GM12878 (cell line): ENCODE results near the gene TMEM171. TPM values are rescaled to one million over a fixed set of nuclear protein-coding genes. Genes with fewer than 3 reads are reported as not detected.

Experiments used
- ATAC-seq: fragments of 200-7000 bp; cut with Tn5 transposase; 3 replicates; pipeline ENCODE4 v1.9.1; 2020; ENCODE audit warnings: mild to moderate bottlenecking, moderate library complexity
- BruUV-seq: library from RNA; stranded (reverse); fragments of 400-500 nt; replicated peaks from 2 replicates; lab custom pipeline; 2021; lab: Mats Ljungman, UMichigan
- CTCF ChIA-PET: fragments of 300-600 bp; sonication (Branson Sonifier 250); formaldehyde crosslinking; extraction: SDS; loops from one replicate; lab custom pipeline; 2021; ENCODE audit warnings: inconsistent platforms; lab: Yijun Ruan, JAX
- POLR2A ChIA-PET: fragments of 350-600 bp; formaldehyde crosslinking; extraction: SDS; loops from one replicate; lab custom pipeline; 2021; ENCODE audit warnings: inconsistent platforms; lab: Charles Lee
- RAD21 ChIA-PET: fragments of 300-600 bp; sonication (Branson Sonifier 250); formaldehyde crosslinking; loops from one replicate; lab custom pipeline; 2023; ENCODE audit warnings: antibody characterized with exemption; ENCODE audit not compliant: unreplicated experiment; lab: Charles Lee
- SMC1A ChIA-PET: fragments of 300-600 bp; sonication (Branson Sonifier 250); formaldehyde crosslinking; loops from one replicate; lab custom pipeline; 2023; ENCODE audit not compliant: unreplicated experiment, uncharacterized antibody; lab: Charles Lee
- DNase-seq: peaks from one replicate; pipeline ENCODE4 v3.0.0-alpha.2; 2011; ENCODE audit warnings: low read depth, low spot score
- FAIRE-seq: peaks from 3 replicates; lab custom pipeline; 2011; peaks lifted over from hg19 to GRCh38; lab: Jason Lieb, UNC
- H2AFZ ChIP-seq: 2 replicates; pipeline ENCODE4 v1.6.0; 2011; ENCODE audit warnings: low read depth, low read length, control low read depth; ENCODE audit not compliant: control insufficient read depth
- H3K27ac ChIP-seq: 2 replicates; pipeline ENCODE4 v1.5.1; 2011; ENCODE audit warnings: control low read depth; ENCODE audit not compliant: control insufficient read depth, insufficient read depth
- H3K27me3 ChIP-seq, 2 experiments: replicated peaks in 1 of 2; 2 replicates each; pipeline versions ENCODE4 v1.6.0 to v1.6.1; 2011; ENCODE audit warnings: low read length in 1 of 2; ENCODE audit not compliant: control insufficient read depth in 2 of 2, insufficient read depth in 2 of 2
- H3K36me3 ChIP-seq, 2 experiments: 2 replicates each; pipeline ENCODE4 v1.5.1; 2011; ENCODE audit warnings: low read length in 1 of 2; ENCODE audit not compliant: control insufficient read depth in 2 of 2, insufficient read depth in 2 of 2
- H3K4me1 ChIP-seq: 2 replicates; pipeline ENCODE4 v1.6.1; 2011; ENCODE audit warnings: mild to moderate bottlenecking, low read length, moderate library complexity, mixed read lengths; ENCODE audit not compliant: control insufficient read depth, insufficient read depth
- H3K4me2 ChIP-seq: 2 replicates; pipeline ENCODE4 v1.6.0; 2011; ENCODE audit warnings: control low read depth; ENCODE audit not compliant: control insufficient read depth, insufficient read depth
- H3K4me3 ChIP-seq: fragments of 200-600 bp; sonication (generic); 2 replicates; pipeline ENCODE4 v1.5.1; 2016
- H3K79me2 ChIP-seq: 2 replicates; pipeline ENCODE4 v1.6.0; 2011; ENCODE audit warnings: low read length; ENCODE audit not compliant: control insufficient read depth, insufficient read depth
- H3K9ac ChIP-seq: 2 replicates; pipeline ENCODE4 v1.8.0; 2011; ENCODE audit warnings: low read length, control low read depth, mixed read lengths; ENCODE audit not compliant: control insufficient read depth, insufficient read depth
- H3K9me3 ChIP-seq: replicated peaks from 3 replicates; pipeline ENCODE4 v1.5.1; 2011; ENCODE audit warnings: mild to moderate bottlenecking, low read length; ENCODE audit not compliant: control insufficient read depth, insufficient read depth
- H4K20me1 ChIP-seq: 2 replicates; pipeline ENCODE4 v1.6.0; 2011; ENCODE audit not compliant: control insufficient read depth, insufficient read depth
- BCL11A ChIP-seq: IDR thresholded peaks from 2 replicates; pipeline ENCODE4 v1.6.1; 2011; ENCODE audit warnings: low read depth, low read length
- BCL3 ChIP-seq: IDR thresholded peaks from 2 replicates; pipeline ENCODE4 v1.6.1; 2011; ENCODE audit warnings: borderline replicate concordance, low read depth, mild to moderate bottlenecking, moderate library complexity, low read length; ENCODE audit not compliant: insufficient read depth, poor library complexity, severe bottlenecking
- BRCA1 ChIP-seq: IDR thresholded peaks from 2 replicates; pipeline ENCODE4 v1.6.1; 2011; ENCODE audit warnings: low read depth, low read length, improper control_type of control experiment
- E2F4 ChIP-seq: IDR thresholded peaks from 2 replicates; pipeline ENCODE4 v1.6.1; 2012; ENCODE audit warnings: low read depth, low read length, improper control_type of control experiment
- MTA2 ChIP-seq: fragments of 450-650 bp; IDR thresholded peaks from 2 replicates; pipeline ENCODE4 v1.6.1; 2016; ENCODE audit warnings: low read depth, mild to moderate bottlenecking, moderate library complexity
- NBN ChIP-seq: fragments of 450-650 bp; IDR thresholded peaks from 2 replicates; pipeline ENCODE4 v1.6.1; 2016
- RB1 ChIP-seq: fragments of 450-650 bp; formaldehyde crosslinking; IDR thresholded peaks from 2 replicates; pipeline ENCODE4 v1.6.1; 2017; ENCODE audit warnings: mild to moderate bottlenecking, borderline replicate concordance
- RBBP5 ChIP-seq: fragments of 200-600 bp; sonication (generic); conservative IDR thresholded peaks from 2 replicates; pipeline ENCODE4 v1.6.1; 2016
- REST ChIP-seq: IDR thresholded peaks from 2 replicates; pipeline ENCODE4 v1.6.1; 2012; ENCODE audit warnings: mild to moderate bottlenecking, low read depth, low read length
- SMAD5 ChIP-seq: IDR thresholded peaks from 2 replicates; pipeline ENCODE4 v1.6.1; 2016; ENCODE audit warnings: antibody characterized with exemption, low read depth
- SUZ12 ChIP-seq: fragments of 200-600 bp; sonication (generic); IDR thresholded peaks from one replicate; pipeline ENCODE4 v1.6.1; 2018; ENCODE audit warnings: antibody characterized with exemption, mild to moderate bottlenecking; ENCODE audit not compliant: unreplicated experiment
- TAF1 ChIP-seq: IDR thresholded peaks from 2 replicates; pipeline ENCODE4 v1.6.1; 2011; ENCODE audit warnings: mild to moderate bottlenecking, low read depth, low read length, borderline replicate concordance
- TBL1XR1 ChIP-seq: IDR thresholded peaks from 2 replicates; pipeline ENCODE4 v1.6.1; 2012; ENCODE audit warnings: low read depth, low read length, improper control_type of control experiment
- TCF12 ChIP-seq: IDR thresholded peaks from 2 replicates; pipeline ENCODE4 v1.6.1; 2011; ENCODE audit warnings: low read depth, mild to moderate bottlenecking, low read length
- TCF7 ChIP-seq: IDR thresholded peaks from 2 replicates; pipeline ENCODE4 v1.6.1; 2014; ENCODE audit warnings: antibody characterized with exemption, borderline replicate concordance
- ZBED1 ChIP-seq: IDR thresholded peaks from 2 replicates; pipeline ENCODE4 v1.6.1; 2016; ENCODE audit warnings: borderline replicate concordance
- ZBTB33 ChIP-seq: fragments of 450-650 bp; IDR thresholded peaks from 2 replicates; pipeline ENCODE4 v1.6.1; 2017; ENCODE audit warnings: mild to moderate bottlenecking
- ZNF207 ChIP-seq: fragments of 450-650 bp; IDR thresholded peaks from 2 replicates; pipeline ENCODE4 v1.6.1; 2014; ENCODE audit warnings: antibody characterized with exemption, mild to moderate bottlenecking, borderline replicate concordance
- in situ Hi-C: fragments of 300-500 bp; cut with MboI; formaldehyde crosslinking; loops from 9 replicates; pipeline ENCODE4 v1.14.3; 2018; ENCODE audit warnings: mixed read lengths
- intact Hi-C: fragments of 100-400 bp; cut with micrococcal nuclease; formaldehyde crosslinking; loops from one replicate; pipeline ENCODE4 v1.14.2; 2022; ENCODE audit not compliant: unreplicated experiment
- polyA plus RNA-seq, 11 experiments: library from polyadenylated mRNA; depleted of rRNA in 4 of 11; unstranded in 6 of 11; stranded (reverse) in 5 of 11; fragments of >200 nt; fragmentation: Nextera tagmentation in 4 of 11; fragmentation: Illumina TruSeq in 1 of 11; extraction: Ambion mirVana in 4 of 11; extraction: Trizol in 1 of 11; gene quantifications; 1 replicate in 1 of 11; 2 replicates in 10 of 11; pipeline versions ENCODE4 v1.2.1 to v1.2.3, GENCODE V29; 2011 to 2016; ENCODE audit warnings: inconsistent platforms in 2 of 11, missing spikeins in 2 of 11, low read depth in 1 of 11
- total RNA-seq, 4 experiments: library from RNA; depleted of rRNA in 3 of 4; stranded (reverse); fragments of >200 nt in 3 of 4; fragmentation: Illumina TruSeq in 1 of 4; extraction: Trizol in 1 of 4; gene quantifications; 2 replicates each; pipeline versions ENCODE4 v1.2.1 to v1.2.3, GENCODE V29; 2013 to 2021

TMEM171 gene
- total and polyA plus RNA-seq, 10 of the 15 experiments (the other 5 are each of a cell fraction or from before 2014, with no cell fraction given): not detected

- no peak for TF ChIP-seq ZNF207
- TF ChIP-seq ZBTB33: no peak
Observed at GRCh38 chr5:73179730-73180129, 59.4 kb downstream of the TMEM171 start (continued).

GRCh38 chr5:73180566-73180965 is 60.2 kb downstream of the TMEM171 start:
- no TSS peak for BruUV-seq
- DNase-seq (no peak), FAIRE-seq (no peak), ATAC-seq (no peak)
- CTCF ChIA-PET: interaction anchor here (1.9 kb wide), 1 partner anchor 10 kb away, joined by 7 read pairs; no protein-coding TSS in a partner anchor
- SMC1A ChIA-PET: no interaction called here
- no peak overlapping the region for H3K27ac ChIP-seq
- no peak overlapping the region for H2AFZ ChIP-seq
- no peaks in the 10 kb centered on the region for H3K36me3 ChIP-seq
- RAD21 ChIA-PET: no interaction called here
- no peaks in the 10 kb centered on the region for H3K79me2 ChIP-seq
- no peak overlapping the region for H3K4me2 ChIP-seq
- no peaks in the 10 kb centered on the region for H3K9me3 ChIP-seq
- H3K9ac ChIP-seq: no peak overlapping the region
- in situ Hi-C loops: no loop called here
- intact Hi-C loops: no loop called here
- H3K27me3 ChIP-seq: peaks cover 0 to 2% of the 10 kb centered on the region in 2 experiments; a peak in 2 of 4 replicates
- no peak overlapping the region for H3K4me3 ChIP-seq
- H3K4me1 ChIP-seq: no peaks in the 10 kb centered on the region
- POLR2A ChIA-PET: no interaction called here
- no peaks in the 10 kb centered on the region for H4K20me1 ChIP-seq
- TF ChIP-seq SMAD5 (no peak), REST (no peak), MTA2 (no peak), ZBED1 (no peak), NBN (no peak), BCL3 (no peak), TBL1XR1 (no peak), E2F4 (no peak), TAF1 (no peak), RB1 (no peak), BCL11A (no peak), TCF12 (no peak), TCF7 (no peak), RBBP5 (no peak), SUZ12 (no peak), BRCA1 (no peak)
